ENCODE data around the gene TNFRSF1B. TPM values are rescaled to one million over a fixed set of nuclear protein-coding genes. Genes with fewer than 3 reads are reported as not detected.
A peak's percentile ranks its signal among the peaks of the same experiment; 100 is the strongest.

TNFRSF1B gene
- total and polyA plus RNA-seq, 4 donors = 15.4 to 246 (median 65.5) TPM

DNA sequence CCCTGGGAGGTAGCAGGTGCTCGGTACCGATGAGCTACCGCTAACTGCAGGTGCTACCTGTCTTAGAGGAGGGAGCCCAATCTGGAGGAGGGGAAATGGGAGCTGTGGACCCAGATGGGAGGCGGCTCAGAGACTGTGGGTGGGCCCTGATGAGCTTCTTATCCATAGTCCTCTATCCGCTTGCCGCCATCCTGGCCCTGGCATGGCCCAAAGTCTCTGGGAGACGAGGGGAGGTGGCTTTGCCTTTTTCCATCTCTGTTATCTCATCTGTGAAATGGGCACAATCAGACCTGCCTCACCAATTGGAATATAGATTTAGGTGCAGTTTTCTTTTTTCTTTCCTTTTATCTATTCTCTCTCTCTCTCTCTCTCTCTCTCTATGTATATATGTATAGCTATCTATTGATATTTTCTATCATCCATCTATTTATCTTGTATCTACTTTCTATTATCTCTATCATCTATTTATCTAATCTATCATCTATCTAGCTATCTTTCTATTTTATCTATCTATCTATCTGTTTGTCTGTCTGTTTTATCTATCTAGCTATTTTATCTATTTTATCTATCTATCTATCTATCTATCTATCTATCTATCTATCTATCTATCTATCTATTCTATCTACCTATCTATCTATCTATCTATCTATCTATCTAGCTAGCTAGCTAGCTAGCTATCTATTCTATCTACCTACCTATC is 16.5 kb downstream of the TNFRSF1B start:
- ATAC-seq (ENCODE audit: insufficient read depth, low FRiP score) (no peak), DNase-seq (no peak)
- Histone ChIP-seq H3K27me3 (ENCODE audit: control insufficient read depth in 3 of 3, insufficient read depth in 3 of 3, low read length in 2 of 3) (no peaks in the 10 kb centered on the region), H3K9me3 (ENCODE audit: control insufficient read depth in 4 of 4, insufficient read depth in 3 of 4, low read length in 3 of 4) (no peaks in the 10 kb centered on the region), H3K9ac (ENCODE audit: insufficient read depth in 1 of 2, low read length in 2 of 2) (peak overlapping the region in 1 of 2 donors; percentile 6), H3K27ac (ENCODE audit: low read depth in 1 of 2, low read length in 1 of 2) (peak overlapping the region in 1 of 2 donors; percentile 48), H3K4me1 (ENCODE audit: control insufficient read depth in 5 of 5, insufficient read depth in 5 of 5, low read length in 5 of 5) (peaks cover 6 to 59% (median 24%) of the 10 kb centered on the region in 5 donors), H3K4me3 (no peak overlapping the region), H3K36me3 (ENCODE audit: control insufficient read depth in 4 of 4, insufficient read depth in 4 of 4, low read length in 4 of 4) (no peaks in the 10 kb centered on the region)
- TF ChIP-seq, protein P1, sequence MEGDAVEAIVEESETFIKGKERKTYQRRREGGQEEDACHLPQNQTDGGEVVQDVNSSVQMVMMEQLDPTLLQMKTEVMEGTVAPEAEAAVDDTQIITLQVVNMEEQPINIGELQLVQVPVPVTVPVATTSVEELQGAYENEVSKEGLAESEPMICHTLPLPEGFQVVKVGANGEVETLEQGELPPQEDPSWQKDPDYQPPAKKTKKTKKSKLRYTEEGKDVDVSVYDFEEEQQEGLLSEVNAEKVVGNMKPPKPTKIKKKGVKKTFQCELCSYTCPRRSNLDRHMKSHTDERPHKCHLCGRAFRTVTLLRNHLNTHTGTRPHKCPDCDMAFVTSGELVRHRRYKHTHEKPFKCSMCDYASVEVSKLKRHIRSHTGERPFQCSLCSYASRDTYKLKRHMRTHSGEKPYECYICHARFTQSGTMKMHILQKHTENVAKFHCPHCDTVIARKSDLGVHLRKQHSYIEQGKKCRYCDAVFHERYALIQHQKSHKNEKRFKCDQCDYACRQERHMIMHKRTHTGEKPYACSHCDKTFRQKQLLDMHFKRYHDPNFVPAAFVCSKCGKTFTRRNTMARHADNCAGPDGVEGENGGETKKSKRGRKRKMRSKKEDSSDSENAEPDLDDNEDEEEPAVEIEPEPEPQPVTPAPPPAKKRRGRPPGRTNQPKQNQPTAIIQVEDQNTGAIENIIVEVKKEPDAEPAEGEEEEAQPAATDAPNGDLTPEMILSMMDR (IDR thresholded peaks at IDR 0.05; ENCODE audit: control extremely low read depth, extremely low read depth) = no peak
- WGBS, 2 donors = 91 to 93% methylated on average over 7 of the region's 7 CpGs

DNA sequence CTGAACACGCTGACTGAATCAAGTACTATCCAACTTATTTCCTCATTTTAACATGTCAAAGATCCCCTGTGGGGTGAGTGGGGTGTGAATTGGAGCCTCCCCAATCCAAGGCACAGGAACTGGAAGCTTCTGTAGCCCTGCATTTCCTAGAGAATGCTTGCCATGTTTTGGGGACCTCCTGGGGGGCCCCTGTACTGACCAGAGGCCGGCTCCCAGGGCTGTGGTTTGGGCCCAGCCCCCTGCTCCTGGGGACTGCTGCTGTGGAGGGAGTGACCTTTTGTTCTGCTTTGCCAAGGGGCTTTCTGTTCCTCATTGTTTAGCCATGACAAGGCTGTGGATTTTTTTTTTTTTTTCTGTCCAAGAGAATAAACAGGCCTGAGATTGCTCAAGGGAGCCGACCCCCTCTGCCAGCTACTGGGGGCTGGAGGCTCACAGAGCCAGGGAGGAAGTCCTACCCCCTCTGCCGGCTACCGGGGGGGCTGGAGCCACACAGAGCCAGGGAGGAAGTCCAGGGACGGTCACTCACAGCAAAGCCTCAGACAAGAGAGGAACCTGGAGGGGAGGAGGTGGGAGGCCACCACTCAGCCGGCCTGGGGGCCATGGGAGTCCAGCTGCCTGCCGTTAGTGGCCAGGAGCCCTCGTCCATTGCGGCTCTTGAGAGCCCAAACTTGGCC is 17.4 kb downstream of the TNFRSF1B start:
- Histone ChIP-seq H3K27ac (ENCODE audit: low read depth in 1 of 2, low read length in 1 of 2) (peak overlapping the region; percentile 88 to 93), H3K27me3 (ENCODE audit: control insufficient read depth in 3 of 3, insufficient read depth in 3 of 3, low read length in 2 of 3) (peaks cover 0 to under 1% (median 0%) of the 10 kb centered on the region in 3 donors), H3K4me3 (no peak overlapping the region), H3K36me3 (ENCODE audit: control insufficient read depth in 4 of 4, insufficient read depth in 4 of 4, low read length in 4 of 4) (peaks cover 0 to 2% (median 0%) of the 10 kb centered on the region in 4 donors), H3K4me1 (ENCODE audit: control insufficient read depth in 5 of 5, insufficient read depth in 5 of 5, low read length in 5 of 5) (peaks cover 6 to 58% (median 24%) of the 10 kb centered on the region in 5 donors), H3K9ac (ENCODE audit: insufficient read depth in 1 of 2, low read length in 2 of 2) (peak overlapping the region in 1 of 2 donors; percentile 74), H3K9me3 (ENCODE audit: control insufficient read depth in 4 of 4, insufficient read depth in 3 of 4, low read length in 3 of 4) (no peaks in the 10 kb centered on the region)
- ATAC-seq (ENCODE audit: insufficient read depth, low FRiP score) (peak; percentile 45), DNase-seq (peak; percentile 94 to 97 (median 97))
- TF ChIP-seq, protein P1 (IDR thresholded peaks at IDR 0.05; ENCODE audit: control extremely low read depth, extremely low read depth) = no peak
- WGBS, 2 donors = 7 to 12% methylated on average over 10 of the region's 10 CpGs

DNA sequence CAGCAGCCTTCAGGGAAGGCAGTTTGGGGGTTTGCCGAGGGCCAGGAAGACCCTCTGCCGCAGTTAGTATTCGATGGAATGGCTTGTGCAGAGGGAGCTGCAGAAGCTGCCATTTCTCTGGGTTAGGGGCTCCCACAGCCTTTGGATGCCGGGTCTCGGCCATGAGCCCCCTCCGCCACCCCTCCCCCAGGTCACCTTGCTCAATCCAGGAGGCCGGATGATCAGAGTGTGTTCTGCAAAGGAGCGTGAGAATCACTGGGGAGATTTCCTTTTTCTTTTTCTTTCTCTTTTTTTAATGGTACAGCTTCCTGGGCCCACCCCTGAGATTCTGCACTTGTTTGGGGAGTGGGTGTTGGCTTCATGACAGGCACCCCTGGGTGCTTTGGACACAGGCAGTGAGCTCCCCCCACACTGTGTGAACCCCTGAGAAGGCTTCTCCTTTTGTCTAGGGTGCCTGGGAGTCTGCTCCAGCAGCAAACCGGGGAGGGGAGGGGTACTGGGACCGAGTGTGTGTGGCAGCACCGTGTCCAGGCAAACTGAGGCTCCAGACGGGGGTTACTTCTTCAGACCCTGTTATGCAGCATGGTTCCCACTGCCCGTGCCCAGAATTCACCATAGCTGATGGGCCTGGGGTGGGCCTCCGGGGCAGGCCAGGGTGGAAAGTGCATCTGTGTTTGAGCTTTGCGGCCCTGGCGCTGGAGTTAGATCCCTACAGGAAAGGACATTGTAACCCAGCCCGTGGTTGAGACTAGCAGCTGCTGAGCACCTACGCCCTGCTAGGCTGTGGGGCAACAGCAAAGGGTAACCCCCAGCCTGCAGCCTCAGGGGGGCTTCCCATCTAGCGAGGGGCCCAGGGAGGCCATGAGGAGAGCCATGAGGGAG is 18.5 kb downstream of the TNFRSF1B start:
- Histone ChIP-seq H3K9me3 (ENCODE audit: control insufficient read depth in 4 of 4, insufficient read depth in 3 of 4, low read length in 3 of 4) (no peaks in the 10 kb centered on the region), H3K27me3 (ENCODE audit: control insufficient read depth in 3 of 3, insufficient read depth in 3 of 3, low read length in 2 of 3) (peaks cover 0 to 2% (median 0%) of the 10 kb centered on the region in 3 donors), H3K4me1 (ENCODE audit: control insufficient read depth in 5 of 5, insufficient read depth in 5 of 5, low read length in 5 of 5) (peaks cover 6 to 48% (median 24%) of the 10 kb centered on the region in 5 donors), H3K9ac (ENCODE audit: insufficient read depth in 1 of 2, low read length in 2 of 2) (peak overlapping the region in 1 of 2 donors; percentile 74), H3K36me3 (ENCODE audit: control insufficient read depth in 4 of 4, insufficient read depth in 4 of 4, low read length in 4 of 4) (peaks cover 0 to 4% (median 2%) of the 10 kb centered on the region in 4 donors), H3K4me3 (no peak overlapping the region), H3K27ac (ENCODE audit: low read depth in 1 of 2, low read length in 1 of 2) (peak overlapping the region; percentile 88 to 93)
- 41 to 57% methylated on average over 19 of the region's 19 CpGs for WGBS, 2 donors
- no peak for ATAC-seq (ENCODE audit: insufficient read depth, low FRiP score)
- no peak for DNase-seq
- TF ChIP-seq, protein P1 (IDR thresholded peaks at IDR 0.05; ENCODE audit: control extremely low read depth, extremely low read depth) = no peak
